Loucy (cell line): ENCODE measurements around the gene SCAPER.

ENCODE experiments used
- H2AFZ ChIP-seq: fragments of 200-600 bp; sonication (generic); 2 replicates; pipeline ENCODE4 v1.6.0; 2016; ENCODE audit warnings: antibody characterized with exemption, mild to moderate bottlenecking, low read length, moderate library complexity
- H3F3A ChIP-seq: fragments of 200-600 bp; 2 replicates; pipeline ENCODE4 v1.6.0; 2016; ENCODE audit warnings: antibody characterized with exemption, low read depth, mild to moderate bottlenecking
- H3K27me3 ChIP-seq: fragments of 200-600 bp; sonication (generic); 2 replicates; pipeline ENCODE4 v1.6.1; 2014; ENCODE audit warnings: low read length, mild to moderate bottlenecking; ENCODE audit not compliant: insufficient read depth, poor library complexity, severe bottlenecking
- H3K36me3 ChIP-seq: fragments of 200-600 bp; sonication (generic); 2 replicates; pipeline ENCODE4 v1.6.1; 2016; ENCODE audit warnings: low read length; ENCODE audit not compliant: insufficient read depth
- H3K4me1 ChIP-seq: fragments of 200-600 bp; sonication (generic); 2 replicates; pipeline ENCODE4 v1.5.1; 2014; ENCODE audit warnings: low read length, mild to moderate bottlenecking; ENCODE audit not compliant: insufficient read depth, poor library complexity, severe bottlenecking
- H3K4me2 ChIP-seq: fragments of 200-600 bp; sonication (generic); 2 replicates; pipeline ENCODE4 v1.6.0; 2014; ENCODE audit warnings: antibody characterized with exemption, low read length, low read depth, mild to moderate bottlenecking; ENCODE audit not compliant: poor library complexity, severe bottlenecking
- H3K4me3 ChIP-seq: fragments of 200-600 bp; sonication (generic); 2 replicates; pipeline ENCODE4 v1.5.1; 2014; ENCODE audit warnings: low read length, mild to moderate bottlenecking, mixed read lengths; ENCODE audit not compliant: poor library complexity, severe bottlenecking
- H3K79me2 ChIP-seq: fragments of 200-600 bp; sonication (generic); 2 replicates; pipeline ENCODE4 v1.6.1; 2014; ENCODE audit warnings: low read length; ENCODE audit not compliant: insufficient read depth
- H3K9ac ChIP-seq: fragments of 200-600 bp; sonication (generic); 2 replicates; pipeline ENCODE4 v1.6.0; 2014; ENCODE audit warnings: mild to moderate bottlenecking, low read depth, low read length, moderate library complexity; ENCODE audit not compliant: poor library complexity, severe bottlenecking
- H3K9me2 ChIP-seq: fragments of 200-600 bp; sonication (generic); replicated peaks from 2 replicates; pipeline ENCODE4 v1.6.1; 2016; ENCODE audit warnings: low read depth, low read length, mixed read lengths
- H3K9me3 ChIP-seq: fragments of 200-600 bp; sonication (generic); 2 replicates; pipeline ENCODE4 v1.6.1; 2014; ENCODE audit warnings: mild to moderate bottlenecking, antibody characterized with exemption, low read length, low read depth; ENCODE audit not compliant: insufficient read depth
- H4K20me1 ChIP-seq: fragments of 200-600 bp; sonication (generic); 2 replicates; pipeline ENCODE4 v1.6.0; 2014; ENCODE audit warnings: antibody characterized with exemption, low read length, mild to moderate bottlenecking; ENCODE audit not compliant: insufficient read depth, poor library complexity, severe bottlenecking
- CTCF ChIP-seq: fragments of 200-600 bp; sonication (generic); conservative IDR thresholded peaks from 2 replicates; pipeline ENCODE4 v1.5.1; 2014; ENCODE audit warnings: mild to moderate bottlenecking, antibody characterized with exemption, low read length
- EZH2phosphoT487 ChIP-seq: fragments of 200-600 bp; IDR thresholded peaks from 2 replicates; pipeline ENCODE4 v1.6.1; 2018; ENCODE audit warnings: antibody characterized with exemption, mild to moderate bottlenecking, moderate library complexity, borderline replicate concordance

SCAPER gene

GRCh38 chr15:76324066-76324465 lies 581.1 kb downstream of the SCAPER start:
- H3K9me3 ChIP-seq: no peaks in the 10 kb centered on the region
- H3K4me3 ChIP-seq: no peak overlapping the region
- H3K4me1 ChIP-seq: no peaks in the 10 kb centered on the region
- TF ChIP-seq CTCF (no peak), EZH2phosphoT487 (no peak)
- no peaks in the 10 kb centered on the region for H3F3A ChIP-seq
- H3K36me3 ChIP-seq: no peaks in the 10 kb centered on the region
- no peaks in the 10 kb centered on the region for H3K79me2 ChIP-seq
- H3K9me2 ChIP-seq: no peaks in the 10 kb centered on the region
- H4K20me1 ChIP-seq: no peaks in the 10 kb centered on the region
- no peaks in the 10 kb centered on the region for H3K27me3 ChIP-seq
- H3K9ac ChIP-seq: no peak overlapping the region
- no peak overlapping the region for H3K4me2 ChIP-seq
- no peak overlapping the region for H2AFZ ChIP-seq

GRCh38 chr15:76321602-76322001 lies 583.5 kb downstream of the SCAPER start:
- Histone ChIP-seq H3K9me2 (no peaks in the 10 kb centered on the region), H3K79me2 (no peaks in the 10 kb centered on the region), H3K36me3 (no peaks in the 10 kb centered on the region), H3K4me2 (no peak overlapping the region), H3F3A (no peaks in the 10 kb centered on the region), H3K27me3 (no peaks in the 10 kb centered on the region), H3K4me3 (no peak overlapping the region), H3K9me3 (no peaks in the 10 kb centered on the region), H3K9ac (no peak overlapping the region), H3K4me1 (no peaks in the 10 kb centered on the region), H2AFZ (no peak overlapping the region), H4K20me1 (no peaks in the 10 kb centered on the region)
- TF ChIP-seq EZH2phosphoT487 (no peak), CTCF (no peak)

- Histone ChIP-seq H4K20me1 (no peaks in the 10 kb centered on the region), H3K4me2 (no peak overlapping the region), H3F3A (no peaks in the 10 kb centered on the region), H3K36me3 (no peaks in the 10 kb centered on the region), H3K79me2 (no peaks in the 10 kb centered on the region), H2AFZ (no peak overlapping the region), H3K27me3 (no peaks in the 10 kb centered on the region), H3K9me2 (no peaks in the 10 kb centered on the region), H3K9me3 (no peaks in the 10 kb centered on the region), H3K9ac (no peak overlapping the region), H3K4me3 (no peak overlapping the region), H3K4me1 (no peaks in the 10 kb centered on the region)
- TF ChIP-seq CTCF: no peak
- TF ChIP-seq EZH2phosphoT487: no peak
Measured at GRCh38 chr15:76321171-76321570, 584.0 kb downstream of the SCAPER start.
